DMS53 (cell line): ENCODE data around the gene RHBG.

Experiments
- DNase-seq: peaks from one replicate; lab custom pipeline; 2025; lab: John Stamatoyannopoulos, UW

Gene RHBG

DNA sequence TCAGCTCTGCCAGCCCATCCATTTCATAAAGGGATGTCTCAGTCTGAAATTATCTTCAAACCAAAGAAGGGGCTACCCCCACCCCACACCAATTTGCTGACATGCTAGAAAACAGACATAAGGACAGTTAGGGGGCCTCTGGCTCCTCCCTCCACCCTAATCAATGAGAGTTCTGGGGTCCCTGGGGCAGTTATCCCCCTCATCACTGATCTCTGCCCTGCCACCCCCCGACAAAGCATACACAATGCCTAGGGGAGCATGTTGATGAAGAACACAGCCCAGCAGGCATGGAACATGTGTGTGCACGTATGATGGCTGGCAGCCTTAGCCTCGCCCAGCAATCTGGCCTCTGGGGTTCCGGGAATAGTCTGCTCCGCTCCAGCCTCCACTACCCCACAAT lies 58.9 kb downstream of the RHBG start:
- DNase-seq, result no peak

DNA sequence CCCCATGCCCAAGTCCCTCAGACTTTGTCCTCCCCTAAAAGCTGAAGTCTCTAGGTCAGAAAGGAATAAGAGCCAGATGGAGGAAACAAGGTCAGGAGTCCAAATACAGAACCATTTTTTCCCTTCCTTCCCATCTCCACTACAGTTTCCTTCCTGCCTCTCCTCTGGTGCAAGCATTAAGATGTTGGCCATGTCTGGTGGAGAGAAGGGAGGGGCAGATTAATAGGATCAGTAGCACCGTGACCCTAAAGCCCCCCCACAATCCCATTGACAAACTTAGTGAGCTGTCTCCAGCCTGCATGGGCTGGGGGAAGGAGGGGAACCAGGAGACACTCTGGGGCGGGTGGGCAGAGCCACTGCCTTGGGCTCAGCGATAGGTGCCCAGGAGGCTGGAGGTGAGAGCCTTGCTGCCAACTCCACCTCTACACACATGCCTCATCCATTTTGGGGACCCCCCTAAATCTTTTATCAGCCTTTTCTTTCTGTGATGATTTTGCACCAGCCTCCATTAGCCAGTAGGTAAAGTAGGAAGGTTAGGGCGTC lies 59.8 kb downstream of the RHBG start:
- no peak for DNase-seq

DNA sequence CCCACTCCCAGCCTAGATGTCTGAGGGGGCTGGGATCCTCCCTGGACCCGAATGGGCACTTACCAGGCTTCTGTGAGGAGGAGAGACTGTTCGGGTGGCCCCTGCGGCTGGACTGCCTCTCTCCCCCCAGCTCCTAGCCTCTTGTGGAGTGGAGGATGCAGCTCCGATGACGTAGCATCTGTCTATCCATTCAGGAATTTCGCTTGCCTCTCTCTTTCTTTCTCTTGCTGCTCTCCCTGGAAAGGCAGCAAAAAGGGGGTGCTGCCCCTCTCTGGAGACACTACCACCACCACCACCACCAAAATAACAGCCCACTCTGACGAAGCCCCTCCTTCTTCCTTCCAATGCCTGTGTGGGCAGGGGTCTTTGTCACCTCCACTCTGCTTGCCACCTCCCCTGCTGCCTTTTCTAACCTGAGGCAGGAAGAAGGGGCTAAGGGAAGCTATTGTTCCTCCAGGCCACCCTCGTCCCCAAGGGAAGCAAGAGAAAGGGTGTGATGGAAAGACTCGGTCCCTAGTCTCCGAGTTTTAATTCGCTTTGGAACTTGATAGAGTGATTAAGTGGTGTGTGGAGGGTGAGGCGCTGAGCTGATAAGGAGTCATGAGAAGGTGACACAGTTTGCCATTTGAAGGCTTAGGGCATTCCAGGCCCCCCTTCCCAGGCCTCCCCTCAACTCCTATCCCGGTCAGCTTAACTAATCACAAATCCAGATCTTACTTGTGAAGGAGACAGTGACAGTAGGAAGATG lies 60.5 kb downstream of the RHBG start:
- no peak for DNase-seq

DNA sequence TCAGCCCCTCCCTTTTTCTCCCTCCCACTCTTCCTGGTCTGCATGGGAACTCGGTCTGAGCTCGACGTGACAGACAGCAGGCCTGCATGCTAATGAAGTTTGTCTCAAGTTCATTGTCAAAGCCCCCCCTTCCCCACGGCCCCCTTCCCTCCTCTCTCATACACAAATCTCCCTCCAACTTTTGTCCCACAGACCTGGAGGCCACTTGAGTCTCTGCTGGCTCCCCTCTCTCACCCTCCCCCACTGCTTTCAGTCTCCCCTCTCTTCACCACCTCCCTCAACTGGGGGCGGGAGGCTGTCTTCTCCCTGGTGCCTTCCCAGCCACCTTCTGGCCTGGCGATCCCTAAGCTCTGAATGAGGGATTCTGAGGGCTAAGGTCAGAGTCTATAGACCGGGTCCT lies 61.3 kb downstream of the RHBG start:
- no peak for DNase-seq

DNA sequence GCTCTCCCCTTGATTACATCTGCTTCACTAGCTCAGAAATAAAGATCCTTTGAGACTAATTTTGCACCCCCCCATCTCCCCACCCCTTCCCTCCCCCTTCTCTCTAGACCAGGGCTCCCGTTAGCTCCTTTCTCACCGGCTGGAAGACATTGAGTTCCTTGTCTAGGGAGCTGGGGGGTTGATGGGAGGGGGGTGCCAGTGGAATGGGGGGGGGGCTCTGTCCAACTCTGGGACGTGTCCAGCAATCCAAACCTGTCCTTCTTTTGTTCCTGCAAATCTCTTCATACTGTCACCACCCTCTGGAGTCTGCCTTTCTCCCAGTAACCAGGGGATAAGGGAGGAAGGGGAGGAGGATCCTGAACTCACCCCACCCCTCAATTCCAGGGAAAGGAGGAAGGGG lies 61.9 kb downstream of the RHBG start:
- no peak for DNase-seq

DNA sequence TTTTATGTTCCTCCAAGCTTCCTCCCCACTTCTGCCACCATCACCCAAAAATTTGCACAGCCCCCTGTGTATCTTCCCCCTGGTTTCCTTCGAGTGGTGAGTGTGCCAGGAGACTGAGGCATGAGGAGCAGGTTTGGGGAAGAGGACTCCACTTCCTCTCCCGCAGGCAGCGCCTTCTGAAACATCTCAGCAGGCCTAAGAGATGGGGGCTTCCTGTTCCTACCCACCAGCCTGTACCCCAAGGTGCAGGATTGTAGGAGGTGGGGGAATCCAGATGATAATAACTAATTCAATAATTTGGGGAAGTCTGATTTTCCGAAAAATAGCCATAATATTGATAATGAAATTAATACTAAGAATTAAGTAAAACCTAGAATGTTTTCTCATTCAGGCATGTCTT lies 62.4 kb downstream of the RHBG start:
- no peak for DNase-seq

DNA sequence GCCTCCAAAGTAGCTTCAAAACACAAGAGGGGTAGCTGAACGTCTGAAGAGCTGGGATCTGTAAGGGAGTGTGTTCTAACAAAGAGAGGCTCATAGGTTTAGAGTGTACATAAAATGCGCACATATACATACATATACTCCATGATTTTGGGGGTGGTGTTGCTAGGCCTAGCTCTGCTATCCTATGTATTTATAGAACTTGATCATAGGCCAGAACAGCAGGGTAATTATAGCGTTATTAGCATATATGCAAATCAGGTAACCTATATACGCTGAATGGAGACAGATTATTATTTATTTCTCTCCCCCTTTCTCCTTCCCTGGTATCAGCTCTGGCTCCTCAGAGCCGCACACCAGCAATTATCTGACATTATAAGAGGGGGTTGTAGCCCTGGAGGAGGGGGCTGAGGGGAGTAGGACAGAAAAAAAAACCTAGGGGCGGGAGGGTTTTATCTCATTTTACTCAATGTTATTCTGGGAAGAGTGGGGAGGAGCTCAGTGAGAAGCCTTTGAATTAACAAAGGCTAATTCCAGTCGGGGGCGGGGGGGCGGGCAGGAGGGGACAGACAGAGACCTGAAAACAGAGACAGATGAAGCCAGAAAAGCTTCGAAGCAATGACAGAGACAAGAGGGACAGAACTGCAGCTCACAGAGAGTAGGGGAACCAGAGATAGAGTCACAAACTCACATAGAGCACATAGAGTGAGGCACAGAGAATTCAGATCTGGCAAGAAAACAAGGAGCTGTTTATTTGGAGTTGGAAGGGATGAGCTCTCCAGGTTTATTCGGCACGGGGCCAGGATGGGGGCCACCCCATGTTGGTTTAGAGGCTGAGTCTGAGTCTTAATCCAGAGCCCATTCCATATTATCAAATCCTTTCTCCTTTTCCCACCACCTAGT lies 63.0 kb downstream of the RHBG start:
- DNase-seq, result no peak

DNA sequence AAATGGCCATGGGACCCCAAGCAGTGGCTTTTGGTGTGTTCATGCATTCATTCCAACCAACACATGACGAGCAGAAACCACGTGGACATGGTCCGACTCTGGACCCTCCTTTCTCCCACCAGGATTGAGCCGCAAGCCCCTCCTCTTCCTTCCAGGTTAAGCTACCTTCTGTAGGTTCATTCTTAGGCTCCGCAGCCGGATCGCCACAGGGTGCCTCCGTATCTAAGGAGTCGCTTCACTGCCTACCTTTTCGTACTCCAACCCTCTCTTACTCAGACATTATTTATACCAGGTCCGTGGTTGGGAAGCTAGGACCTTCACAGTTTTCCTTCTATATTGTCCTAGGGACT lies 63.6 kb downstream of the RHBG start:
- no peak for DNase-seq

DNA sequence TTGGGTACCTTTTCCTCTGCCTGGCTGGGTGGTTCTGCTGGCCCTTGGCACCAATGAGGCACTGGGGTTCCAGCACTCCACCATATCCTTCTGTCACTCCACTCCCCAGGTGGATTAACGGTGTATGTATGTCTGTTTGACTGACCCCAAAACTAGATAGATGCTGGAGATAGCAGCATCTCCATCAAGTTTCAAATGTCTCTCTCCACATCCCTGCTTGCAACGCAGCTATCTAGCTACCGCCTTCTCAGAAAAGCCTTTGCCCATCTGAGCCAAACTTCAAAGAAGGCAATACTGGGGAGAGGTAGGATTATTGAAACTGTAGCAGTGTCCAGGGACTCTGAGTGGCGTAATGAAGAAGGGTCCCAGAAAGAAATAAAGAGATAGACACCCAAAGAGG lies 64.0 kb downstream of the RHBG start:
- DNase-seq, result no peak

DNA sequence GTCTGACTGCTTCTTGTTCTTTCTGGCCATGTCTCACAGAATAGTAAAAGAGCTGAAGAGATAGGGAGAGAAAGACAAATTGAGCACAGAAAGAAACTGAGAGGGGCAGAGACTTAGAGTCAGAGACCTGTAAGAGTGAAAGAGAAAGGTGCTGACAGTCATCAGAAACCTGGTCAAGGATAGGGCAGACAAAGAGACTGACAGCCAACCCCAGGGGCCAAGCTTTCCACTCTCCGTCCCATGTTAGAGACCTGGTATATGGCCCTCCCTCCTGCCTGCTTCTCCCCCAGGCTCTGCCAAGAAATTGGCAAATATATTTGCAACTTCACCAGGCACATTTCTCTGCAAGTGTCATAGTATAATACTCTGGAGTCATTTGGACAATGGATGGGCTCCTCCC lies 64.6 kb downstream of the RHBG start:
- no peak for DNase-seq
